ENCODE measurements around the gene PDE4D.

- TF ChIP-seq POLR2A (IDR thresholded peaks at IDR 0.05) (no peak), CTCF (IDR thresholded peaks at IDR 0.05) (no peak)
Observed at GRCh38 chr5:59845730-59846129, 47.8 kb downstream of the PDE4D start.
